CD4-positive, alpha-beta T cell treated with Interleukin-17A for 1 hour (primary cell): ENCODE data around the gene ASB16.
A peak's percentile ranks its signal among the peaks of the same experiment; 100 is the strongest.
"Not testable (repeated sequence)": the region's sequence is repeated elsewhere in the genome, so short reads cannot be mapped to it uniquely, and the experiment has no call there.

ENCODE experiments used
- DNase-seq: peaks from one replicate; pipeline ENCODE4 v3.0.0-alpha.2; 2020

The ASB16 gene

DNA sequence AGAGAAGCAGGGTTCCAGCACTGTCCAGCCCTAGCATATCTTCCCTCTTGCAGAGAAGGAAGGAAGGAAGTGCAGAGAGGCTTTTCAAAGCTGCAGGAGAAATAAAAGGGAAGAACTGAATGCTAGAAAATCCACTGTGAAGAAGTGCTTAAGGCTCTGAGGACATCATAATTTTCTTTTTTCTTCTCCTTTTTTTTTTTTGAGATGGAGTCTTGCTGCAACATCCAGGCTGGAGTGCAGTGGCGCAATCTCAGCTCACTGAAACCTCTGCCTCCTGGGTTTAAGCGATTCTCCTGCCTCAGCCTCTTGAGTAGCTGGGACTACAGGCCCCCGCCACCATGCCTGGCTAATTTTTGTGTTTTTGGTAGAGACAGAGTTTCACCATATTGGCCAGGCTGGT, 21.4 kb upstream of the ASB16 start:
- DNase-seq: not testable (repeated sequence)

DNA sequence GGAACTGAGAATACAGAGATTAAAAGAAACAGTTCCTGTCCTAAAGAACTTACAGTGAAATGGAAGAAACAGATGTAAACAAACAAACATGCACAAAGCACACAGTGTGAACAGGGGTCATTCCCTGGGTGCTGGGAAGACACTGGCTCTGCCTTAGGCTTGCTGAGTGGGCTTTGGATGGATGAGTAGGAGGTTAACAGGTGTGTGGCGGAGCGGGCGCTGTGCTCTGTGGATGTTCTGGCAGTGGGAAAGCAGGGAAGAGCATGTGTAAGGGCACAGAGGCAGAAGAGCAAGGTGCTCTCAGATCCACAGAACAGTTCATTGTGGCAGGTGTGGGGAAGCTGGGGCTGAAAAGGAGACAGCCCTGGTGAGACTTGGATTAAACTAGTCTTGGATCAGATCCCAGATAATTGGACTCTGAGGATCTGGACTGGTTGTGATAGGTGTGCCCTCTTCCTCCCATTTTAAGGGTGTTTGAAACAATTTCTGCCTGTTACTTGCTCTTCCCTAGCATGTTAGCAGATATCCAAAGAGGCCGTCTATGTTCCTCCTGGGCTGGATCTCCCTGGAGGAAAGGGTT, 20.7 kb upstream of the ASB16 start:
- no peak for DNase-seq

DNA sequence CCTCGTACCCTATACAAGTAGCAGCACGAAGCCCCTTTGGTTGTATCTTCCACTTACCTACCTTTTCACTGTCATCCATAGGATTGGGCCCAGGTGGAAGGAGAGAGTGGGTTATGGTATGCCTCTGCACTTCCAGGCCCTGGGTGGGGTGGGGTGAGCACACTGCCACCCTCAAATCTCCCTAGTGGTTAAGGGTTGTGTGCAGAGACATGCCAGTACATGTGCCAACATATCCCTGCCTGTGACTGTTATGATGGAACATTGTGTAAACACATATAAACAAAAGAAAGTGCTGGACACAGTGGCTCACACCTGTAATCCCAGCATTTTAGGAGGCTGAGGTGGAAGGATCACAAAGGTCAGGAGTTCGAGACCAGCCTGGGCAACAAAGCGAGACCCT, 17.6 kb upstream of the ASB16 start:
- no peak for DNase-seq

DNA sequence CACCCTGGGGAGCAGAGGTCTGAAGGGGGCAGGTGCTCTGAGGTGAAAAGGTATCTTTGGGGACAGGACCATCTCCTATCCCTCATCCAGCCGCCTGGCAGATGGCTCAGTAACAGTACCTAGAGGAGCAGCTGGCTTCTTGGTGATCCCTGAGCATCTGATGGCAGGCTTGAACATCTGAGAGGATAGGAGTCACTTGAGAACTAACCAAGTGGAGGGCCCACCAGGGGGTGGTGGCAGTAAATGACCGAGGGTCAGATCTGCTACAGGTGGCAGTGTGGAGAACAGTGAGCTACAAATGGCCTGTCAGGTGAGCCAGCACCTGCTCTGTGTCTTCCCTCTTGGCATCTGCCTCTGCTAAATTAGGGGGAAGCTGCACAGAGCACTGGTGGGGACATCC, 15.0 kb upstream of the ASB16 start:
- DNase-seq: no peak

DNA sequence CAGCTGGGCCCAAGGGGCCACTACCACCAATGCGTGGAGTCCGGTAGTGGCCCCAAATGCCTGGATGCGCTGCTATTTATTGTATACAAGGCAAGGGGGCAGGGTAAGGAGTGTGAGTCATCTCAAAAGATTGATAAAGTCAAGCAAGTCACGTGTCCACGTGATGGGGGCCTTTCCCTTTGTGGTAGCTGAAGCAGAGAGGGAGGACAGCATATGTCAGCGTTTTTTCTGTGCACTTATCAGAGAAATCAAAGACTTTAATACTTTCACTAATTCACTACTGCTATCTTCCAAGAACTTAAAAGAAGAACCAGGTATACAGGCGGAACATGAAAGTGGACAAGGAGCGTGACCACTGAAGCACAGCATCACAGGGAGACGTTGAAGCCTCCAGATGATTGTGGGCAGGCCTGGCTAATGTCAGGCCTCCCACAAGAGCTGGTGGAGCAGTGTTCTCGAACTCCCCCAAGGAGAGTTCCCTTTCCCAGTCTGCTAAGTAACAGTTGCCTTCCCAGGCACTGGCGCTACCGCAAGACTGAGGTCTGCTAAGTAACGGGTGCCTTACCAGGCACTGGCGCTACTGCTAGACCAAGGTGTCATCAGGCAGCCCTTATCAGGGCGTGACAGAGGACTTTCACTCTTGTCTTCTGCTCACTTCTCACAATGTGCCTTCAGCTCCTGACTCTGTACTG, 10.8 kb upstream of the ASB16 start:
- DNase-seq: peak; percentile 65

DNA sequence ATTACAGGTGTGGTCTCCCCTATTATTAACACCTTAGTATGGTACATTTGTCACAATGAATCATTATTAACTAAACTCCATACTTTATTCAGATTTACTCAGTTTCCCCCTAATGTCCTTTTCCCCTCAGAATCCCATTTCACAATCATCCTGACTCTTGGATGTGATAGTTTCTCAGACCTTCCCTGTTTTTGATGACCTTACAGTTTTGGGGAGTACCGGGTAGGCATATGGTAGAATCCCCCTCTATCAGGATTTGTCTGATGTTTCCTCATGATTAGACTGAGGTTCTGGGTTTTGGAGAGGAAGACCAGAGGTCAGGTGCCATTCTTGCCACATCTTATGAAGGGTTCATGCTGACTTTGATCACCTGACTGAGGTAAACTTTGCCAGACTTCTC, 6.0 kb upstream of the ASB16 start:
- DNase-seq: no peak

DNA sequence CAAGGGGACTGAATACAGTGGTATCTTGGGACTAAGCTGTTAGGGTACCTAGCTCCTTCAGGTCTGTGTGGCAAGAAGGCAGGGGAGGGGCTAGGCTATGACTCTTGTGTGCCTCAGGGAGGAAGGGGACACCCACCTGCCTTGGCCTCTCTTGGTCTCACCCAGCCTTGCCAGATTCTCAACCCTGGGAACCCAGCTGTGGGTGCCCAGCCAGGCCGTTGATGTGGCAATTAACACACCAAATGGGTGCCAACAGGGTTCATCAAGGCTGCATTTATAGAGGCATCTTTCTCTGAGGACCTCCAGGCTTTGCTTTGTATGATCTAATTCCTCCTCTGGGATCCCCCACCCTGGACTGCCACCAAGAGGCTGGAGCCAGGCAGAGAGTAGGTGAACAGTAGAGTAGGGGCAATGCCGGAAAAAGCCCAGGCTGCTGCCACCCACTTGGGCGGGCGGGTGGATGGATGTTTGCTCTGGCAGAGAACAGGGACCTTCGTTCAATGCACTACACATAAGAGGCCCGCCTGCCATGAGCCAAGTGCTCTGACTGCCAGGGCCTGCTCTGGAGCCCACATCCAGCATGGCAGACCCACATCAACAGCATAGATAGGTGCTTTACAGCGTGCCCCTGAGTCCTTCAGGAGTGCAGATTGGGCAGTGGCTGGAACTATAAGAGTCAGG, 3.2 kb upstream of the ASB16 start:
- no peak for DNase-seq

DNA sequence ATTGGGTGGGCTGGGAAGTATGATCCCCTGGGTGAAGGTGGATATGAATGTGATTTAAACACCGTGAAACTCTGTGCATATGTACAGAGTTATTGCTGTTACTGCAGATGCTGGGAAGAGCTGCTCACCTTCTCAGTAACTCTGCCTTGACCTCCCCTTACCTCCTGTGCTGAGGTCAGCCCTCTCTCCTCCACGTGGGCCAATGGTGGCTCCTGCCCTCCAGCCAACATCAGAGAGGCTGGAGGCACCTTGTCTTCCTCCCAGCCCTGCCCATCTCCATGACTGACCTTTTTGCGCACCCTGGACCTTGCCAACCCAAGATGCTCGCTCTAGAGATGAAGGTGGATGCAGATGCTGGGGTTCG, 387 bp upstream of the ASB16 start:
- no peak for DNase-seq

DNA sequence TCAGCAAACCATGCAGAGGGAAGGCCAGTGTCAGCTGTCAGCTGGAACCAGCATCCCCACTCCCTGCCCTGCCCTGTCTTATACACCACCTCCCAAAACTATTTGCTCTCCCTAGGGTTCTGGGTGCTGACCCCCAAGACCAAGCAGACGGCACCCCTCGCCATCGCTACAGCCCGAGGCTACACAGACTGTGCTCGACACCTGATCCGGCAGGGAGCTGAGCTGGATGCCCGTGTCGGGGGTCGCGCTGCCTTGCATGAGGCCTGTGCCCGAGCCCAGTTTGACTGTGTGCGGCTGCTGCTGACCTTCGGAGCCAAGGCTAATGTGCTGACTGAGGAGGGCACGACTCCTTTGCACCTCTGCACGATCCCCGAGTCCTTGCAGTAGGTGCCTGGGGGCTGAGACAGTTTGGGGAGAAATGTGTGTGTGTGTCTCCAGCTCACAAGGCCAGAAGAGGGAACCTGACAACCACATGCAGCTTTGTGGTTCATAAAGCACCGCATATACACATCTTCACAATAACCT, 1.5 kb downstream of the ASB16 start:
- DNase-seq: no peak

DNA sequence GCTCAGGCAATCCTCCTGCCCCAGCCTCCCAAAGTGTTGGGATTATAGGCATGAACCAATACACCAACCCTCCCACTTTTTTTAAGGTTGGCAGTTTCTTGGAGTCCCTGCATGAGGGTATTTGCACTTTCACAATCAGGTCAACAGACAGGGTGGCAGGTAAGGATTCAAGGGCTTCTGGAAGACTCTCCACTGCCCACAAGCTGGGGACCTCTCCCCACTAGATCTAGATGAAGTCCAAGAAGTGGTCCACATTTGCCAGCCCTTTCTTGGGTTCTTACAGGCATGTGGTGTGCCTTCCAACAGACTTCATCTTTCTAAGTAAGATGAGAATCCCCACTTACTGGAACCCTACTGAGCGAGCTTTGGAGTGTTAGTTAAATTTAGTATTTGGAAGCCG, 3.9 kb downstream of the ASB16 start:
- DNase-seq: no peak

DNA sequence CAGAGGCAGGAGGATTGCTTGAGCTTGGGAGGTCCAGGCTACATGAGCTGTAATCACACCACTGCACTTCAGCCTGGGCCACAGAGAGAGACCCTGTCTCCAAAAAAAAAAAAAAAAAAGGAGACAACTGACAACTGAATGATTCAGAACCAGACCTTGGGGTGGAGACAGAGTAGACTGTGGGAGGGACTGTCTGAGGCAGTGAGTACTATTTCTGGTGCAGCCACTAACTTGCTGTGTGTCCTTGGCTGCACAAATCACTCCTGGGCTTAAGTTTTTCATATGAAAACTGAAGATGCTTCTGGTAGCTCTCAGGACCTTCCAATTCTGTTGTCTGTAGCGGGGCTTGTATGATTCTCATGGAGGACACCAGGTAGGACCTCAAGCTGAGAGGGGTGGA, 5.8 kb downstream of the ASB16 start:
- DNase-seq: no peak

DNA sequence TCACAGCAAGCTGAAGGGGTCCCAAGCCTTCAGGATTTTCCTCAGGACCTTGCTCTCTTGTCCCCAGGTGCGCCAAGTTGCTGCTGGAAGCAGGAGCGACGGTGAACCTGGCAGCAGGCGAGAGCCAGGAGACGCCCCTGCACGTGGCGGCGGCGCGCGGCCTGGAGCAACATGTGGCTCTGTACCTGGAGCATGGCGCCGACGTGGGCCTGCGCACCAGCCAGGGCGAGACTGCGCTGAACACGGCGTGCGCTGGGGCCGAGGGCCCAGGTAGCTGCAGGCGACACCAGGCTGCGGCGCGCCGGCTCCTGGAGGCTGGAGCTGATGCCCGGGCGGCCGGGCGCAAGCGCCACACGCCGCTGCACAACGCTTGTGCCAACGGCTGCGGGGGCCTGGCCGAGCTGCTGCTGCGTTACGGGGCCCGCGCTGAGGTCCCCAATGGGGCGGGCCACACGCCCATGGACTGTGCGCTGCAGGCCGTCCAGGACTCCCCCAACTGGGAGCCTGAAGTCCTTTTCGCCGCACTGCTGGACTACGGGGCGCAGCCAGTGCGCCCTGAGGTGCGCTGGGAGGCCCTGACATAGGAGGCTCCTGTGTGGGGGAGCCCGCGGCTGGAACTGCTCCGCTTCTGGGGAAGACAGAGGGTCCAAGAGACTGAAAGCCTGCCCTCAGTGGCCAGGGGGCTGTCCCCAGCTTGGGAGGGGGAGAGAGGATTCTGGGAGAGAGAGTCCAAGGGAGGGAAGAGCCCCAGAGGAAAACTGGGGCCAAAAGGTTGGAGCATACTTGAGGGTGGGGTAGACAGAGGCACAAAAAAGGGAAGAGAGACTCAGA, 6.4 kb downstream of the ASB16 start:
- DNase-seq: no peak

DNA sequence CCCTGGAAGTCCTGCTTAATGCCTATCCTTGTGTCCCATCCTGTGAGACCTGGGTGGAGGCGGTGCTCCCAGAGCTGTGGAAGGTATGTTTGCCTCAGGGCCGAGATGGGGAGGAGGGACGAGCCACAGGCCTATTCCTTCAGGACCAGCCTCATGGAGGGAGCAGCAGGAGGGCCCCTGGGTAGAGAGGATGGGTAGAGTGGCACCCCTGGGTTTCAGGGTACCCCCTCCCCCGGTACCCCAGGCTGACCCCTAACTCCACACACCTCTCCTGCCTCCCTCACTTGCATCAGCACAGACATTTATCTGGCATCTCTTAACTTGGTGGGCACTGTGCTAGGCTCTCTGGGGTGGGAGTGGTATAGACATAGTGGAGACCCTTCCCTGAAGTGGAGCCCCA, 7.1 kb downstream of the ASB16 start:
- DNase-seq: no peak

DNA sequence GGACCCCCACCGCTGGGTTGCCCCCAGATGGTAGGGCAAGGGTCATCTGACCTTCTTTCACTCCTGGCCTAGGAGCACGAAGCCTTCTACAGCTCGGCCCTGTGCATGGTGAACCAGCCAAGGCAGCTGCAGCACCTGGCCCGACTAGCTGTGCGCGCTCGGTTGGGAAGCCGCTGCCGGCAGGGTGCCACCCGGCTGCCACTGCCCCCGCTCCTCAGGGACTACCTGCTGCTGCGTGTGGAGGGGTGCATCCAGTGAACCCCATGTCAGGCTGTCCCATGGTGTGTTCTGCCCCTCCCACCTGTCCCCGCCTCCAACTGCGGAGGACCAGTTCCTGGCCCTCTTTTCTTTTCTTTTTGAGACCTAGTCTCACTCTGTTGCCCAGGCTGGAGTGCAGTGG, 7.6 kb downstream of the ASB16 start:
- no peak for DNase-seq

DNA sequence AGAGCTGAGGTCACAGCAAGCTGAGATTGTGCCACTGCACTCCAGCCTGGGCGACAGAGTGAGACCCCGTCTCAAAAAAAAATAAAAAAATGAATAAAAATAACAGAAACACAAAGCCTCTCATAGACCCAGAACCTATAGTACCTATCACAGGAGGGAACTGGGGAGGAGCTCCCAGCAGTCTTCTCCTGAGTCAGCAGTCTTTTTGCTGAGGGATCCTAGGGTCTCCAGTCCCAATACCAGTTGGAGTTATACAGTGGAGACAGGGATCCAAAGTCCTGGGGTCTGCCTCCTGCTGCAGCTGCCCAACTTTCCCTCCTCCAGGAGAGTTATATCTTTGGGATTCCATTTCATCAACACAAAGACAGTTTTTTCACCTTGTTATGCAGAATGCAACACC, 12.5 kb downstream of the ASB16 start:
- DNase-seq: no peak

DNA sequence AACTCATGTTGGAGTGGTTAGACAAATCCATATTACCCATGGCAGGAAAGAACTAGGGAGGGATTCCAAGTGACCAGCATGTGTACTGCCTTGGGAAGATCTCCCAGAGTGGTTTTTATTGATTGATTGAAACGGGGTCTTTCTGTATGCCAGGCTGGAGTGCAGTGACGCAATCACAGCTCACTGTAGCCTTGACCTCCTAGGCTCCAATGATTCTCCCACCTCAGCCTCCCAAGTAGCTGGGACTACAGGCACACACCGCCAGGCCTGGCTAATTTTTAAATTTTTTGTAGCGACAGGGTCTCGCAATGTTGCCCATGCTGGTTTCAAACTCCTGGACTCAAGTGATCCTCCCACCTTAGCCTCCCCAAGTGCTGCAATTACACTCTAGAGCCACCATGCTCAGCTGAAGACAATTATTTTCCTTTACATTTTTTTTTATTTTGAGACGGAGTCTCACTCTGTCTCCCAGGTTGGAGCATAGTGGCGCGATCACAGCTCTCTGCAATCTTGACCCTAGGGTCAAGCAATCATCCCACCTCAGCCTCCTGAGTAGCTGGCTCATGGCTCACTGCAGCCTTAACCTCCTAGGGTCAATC, 13.8 kb downstream of the ASB16 start:
- DNase-seq: no peak

DNA sequence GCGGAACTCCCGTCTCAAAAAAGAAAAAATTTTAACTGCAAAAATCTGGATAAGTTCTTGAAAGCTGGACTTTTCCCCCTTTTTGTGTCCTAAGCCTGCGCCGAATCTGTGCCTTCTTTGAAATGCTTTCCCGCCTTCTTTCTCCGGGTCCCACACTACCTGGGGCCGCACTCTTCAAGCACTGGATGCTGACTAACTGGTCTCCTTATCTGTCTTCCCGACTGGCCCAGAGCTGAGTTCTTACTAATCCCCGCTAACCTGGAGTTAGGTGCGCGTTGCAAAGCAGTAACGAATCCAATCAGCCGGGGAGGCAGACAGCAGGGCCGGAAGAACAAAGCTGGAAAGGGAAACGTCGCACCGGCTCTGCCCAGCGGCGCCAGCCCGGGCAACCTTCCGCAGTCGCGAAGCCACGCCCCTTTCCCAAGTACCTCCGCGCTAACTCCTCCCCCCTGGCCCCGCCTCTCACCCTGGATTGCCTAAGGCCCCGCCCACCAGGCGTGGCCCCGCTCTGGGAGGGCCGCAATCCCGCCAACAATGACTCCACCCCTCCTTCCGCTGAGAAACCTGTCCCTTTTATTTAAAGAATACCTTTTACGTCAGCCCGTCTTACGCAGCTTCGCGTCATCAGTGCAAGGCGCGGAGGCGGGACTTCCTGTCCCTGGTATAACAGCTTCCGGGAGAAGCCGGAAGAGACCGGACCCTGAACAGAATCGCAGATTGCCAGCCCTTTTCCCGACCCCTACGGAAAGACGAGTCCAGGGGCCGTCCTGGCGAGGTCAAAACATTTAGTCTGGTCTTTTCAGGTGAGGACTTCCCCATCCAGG, 16.0 kb downstream of the ASB16 start, which contains the start of gene TMUB2:
TMUB2 (plus strand) TSS at position 666 of the 824 bp plus-strand sequence. CDS start 737 bp downstream, outside the sequence.
- DNase-seq: peak; percentile 99

DNA sequence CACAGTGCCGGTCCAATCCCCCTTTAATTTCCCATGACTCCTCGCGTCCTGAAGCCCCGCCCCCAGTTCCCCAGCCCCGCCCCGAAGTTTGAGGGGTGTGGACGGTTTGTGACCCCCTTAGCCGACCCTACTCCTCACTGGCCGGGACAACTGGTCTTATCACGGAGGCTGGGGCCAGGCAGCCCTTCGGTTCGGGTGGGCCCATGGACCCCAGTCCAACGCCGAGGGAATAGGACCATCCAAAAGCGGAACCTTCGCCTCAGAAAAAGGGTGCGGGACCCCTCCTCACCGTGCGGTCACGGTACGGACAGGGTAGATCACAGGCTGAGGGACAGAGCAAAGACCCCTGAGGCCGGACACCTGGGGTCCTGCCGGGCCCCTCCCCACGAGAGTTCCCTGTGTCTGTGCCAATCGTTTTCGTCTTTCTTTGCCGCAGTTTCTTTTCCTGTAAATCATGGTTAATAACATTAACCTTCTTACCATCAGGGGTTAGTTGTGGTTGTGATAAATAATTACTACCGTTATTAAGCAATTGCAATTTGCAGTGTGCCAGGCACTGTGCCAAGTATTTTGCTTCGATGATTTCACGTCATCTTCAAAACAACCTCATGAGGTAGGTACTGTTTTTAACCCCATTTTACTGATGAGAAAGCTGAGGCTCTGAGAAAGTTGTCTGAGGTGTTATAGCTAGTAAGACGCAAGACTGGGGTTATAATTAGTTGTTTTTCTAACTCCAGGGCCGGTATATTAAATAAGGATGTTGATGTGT, 16.8 kb downstream of the ASB16 start:
- DNase-seq: peak; percentile 68

DNA sequence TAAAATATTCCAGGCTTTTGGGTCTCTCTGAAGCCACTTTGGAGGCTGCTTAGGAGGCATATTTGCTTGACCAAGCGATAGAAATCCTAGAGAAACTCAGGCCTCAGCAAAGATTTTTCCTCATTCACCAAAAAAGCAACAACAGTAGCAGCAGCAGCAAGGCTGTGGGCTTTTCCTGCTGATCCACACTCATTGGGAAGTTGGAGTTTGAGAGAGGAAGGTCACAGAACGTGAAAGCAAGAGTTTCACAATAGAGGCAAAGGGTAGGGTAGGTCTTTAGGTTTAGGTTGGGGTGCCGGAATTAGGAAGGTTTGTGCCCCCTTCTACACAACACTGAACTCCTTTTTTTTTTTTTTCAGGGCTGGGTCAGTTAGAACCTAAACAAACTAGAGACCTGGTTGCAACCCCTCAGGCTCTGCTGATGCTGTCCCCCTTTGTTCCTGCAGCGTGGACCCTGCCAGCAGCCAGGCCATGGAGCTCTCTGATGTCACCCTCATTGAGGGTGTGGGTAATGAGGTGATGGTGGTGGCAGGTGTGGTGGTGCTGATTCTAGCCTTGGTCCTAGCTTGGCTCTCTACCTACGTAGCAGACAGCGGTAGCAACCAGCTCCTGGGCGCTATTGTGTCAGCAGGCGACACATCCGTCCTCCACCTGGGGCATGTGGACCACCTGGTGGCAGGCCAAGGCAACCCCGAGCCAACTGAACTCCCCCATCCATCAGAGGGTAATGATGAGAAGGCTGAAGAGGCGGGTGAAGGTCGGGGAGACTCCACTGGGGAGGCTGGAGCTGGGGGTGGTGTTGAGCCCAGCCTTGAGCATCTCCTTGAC, 18.3 kb downstream of the ASB16 start:
- no peak for DNase-seq

DNA sequence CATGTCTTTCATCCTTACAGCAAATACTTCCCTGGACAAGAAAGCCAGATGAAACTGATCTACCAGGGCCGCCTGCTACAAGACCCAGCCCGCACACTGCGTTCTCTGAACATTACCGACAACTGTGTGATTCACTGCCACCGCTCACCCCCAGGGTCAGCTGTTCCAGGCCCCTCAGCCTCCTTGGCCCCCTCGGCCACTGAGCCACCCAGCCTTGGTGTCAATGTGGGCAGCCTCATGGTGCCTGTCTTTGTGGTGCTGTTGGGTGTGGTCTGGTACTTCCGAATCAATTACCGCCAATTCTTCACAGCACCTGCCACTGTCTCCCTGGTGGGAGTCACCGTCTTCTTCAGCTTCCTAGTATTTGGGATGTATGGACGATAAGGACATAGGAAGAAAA, 20.0 kb downstream of the ASB16 start:
- DNase-seq: no peak
